ENCODE measurements around the gene CFAP74.

GRCh38 chr1:1938613-1939295 is 64.8 kb downstream of the CFAP74 start:
- TF ChIP-seq CTCF (IDR thresholded peaks at IDR 0.05) (no peak), POLR2A (IDR thresholded peaks at IDR 0.05) (no peak)

All from heart left ventricle (tissue), 13 donors.